ENCODE data around the gene RNF152.

Gene RNF152

DNA sequence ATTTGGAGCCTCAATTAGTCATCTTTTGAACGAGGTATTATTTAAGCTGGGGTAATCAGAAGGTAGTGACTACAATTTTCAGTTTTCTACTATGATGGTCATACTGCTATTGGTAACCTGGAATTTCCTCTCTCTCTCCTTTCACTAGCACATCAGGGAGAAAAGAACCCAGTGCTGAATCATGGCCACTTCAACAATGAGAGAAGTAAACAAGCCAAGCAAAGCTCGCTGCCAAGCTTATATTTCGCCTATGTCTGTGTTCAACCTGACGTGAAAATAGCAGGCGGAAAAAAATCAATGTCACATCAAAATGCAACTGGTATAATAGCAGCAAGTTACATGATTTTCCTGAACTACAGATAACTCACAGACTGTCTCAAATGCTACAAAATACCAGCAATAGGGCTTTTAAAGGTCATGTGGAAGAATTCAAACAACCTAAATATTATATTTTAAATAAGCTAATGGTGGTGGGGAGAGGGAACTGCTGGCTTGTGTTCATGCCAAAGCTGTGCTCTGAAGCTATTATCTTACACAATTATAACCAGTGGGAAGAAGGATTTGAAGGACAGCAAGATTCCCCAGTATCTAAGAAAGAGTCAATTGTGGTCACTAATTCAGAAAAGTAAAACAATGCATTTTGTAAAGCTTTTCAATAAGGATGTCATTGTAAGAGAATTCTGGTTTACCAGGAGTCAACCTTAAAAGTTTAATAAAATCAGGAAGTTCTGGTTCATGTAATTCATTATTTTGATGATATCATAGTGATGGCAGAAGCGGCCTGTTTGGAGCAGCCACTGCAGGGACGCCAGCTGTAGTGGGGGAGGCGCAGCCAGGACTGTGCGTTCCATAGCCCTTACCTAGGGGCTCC is 38.0 kb downstream of the RNF152 start:
- TF ChIP-seq POLR2A (IDR thresholded peaks at IDR 0.05; ENCODE audit: low read depth, low read length) = no peak
- no peak for FAIRE-seq
- no peak for DNase-seq (ENCODE audit: insufficient read length, low spot score)

DNA sequence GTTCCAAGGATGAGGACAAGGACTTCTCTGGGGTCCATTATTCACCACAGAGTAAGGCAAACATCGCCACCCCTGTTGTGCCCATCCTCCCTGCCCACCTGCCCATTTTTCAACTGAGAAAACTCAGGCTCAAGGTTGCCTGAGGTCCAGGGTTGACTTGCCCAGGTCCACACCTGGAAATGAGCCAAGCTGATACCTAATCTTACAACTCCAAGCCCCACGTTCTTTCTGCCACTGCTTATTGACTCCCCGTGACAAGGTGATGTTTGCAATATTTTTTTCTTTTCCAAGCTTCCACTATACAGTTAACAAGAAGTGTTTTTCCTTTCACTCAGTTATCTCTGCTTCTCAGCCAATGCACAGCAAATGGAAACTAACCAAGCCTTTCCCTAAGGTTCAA is 39.0 kb downstream of the RNF152 start:
- FAIRE-seq = no peak
- TF ChIP-seq POLR2A (IDR thresholded peaks at IDR 0.05; ENCODE audit: low read depth, low read length) = no peak
- no peak for DNase-seq (ENCODE audit: insufficient read length, low spot score)

DNA sequence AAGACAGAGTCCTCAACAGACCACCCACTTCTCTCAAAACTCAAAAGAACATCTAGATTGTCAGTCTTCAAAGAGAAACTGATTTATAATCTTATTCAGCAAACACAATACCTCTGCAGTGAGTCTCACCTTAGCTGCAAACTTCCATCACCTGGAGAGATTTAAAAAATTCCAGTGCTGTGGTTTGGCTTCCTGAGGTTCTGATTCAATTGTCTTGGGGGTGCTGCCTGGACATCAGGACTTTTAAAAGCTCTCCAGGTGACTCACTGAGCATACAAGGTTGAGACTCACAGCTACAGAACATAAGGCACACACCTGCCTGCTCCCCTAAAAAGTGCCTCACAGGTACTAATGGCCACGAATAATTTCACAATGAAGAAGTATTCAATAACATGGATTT is 40.3 kb downstream of the RNF152 start:
- TF ChIP-seq POLR2A (IDR thresholded peaks at IDR 0.05; ENCODE audit: low read depth, low read length) = no peak
- DNase-seq (ENCODE audit: insufficient read length, low spot score) (no peak), FAIRE-seq (no peak)

DNA sequence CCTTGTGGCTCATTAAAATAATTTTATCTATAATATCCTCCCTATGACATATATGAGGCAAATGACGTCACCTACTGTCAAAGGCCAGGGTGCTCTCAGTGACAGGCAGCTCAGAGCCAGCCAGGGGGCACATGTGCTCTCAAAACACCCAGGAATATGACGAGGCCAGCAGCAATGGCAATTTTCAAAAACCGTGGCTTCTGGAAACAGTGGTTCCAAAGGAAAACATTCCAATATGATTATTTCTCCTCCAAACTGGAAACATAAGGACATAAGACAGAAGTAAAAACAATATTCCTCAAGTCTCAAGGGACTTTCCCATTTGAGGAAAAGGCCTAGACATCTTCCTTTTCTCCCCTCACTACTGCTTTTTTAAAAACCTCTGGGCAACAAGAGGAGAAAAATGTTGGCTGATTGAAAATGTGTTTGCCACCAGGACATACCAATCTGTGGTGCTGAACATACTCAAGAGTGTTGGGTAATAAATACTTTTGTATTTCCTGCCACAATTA is 40.8 kb downstream of the RNF152 start:
- DNase-seq (ENCODE audit: insufficient read length, low spot score) = no peak
- FAIRE-seq = no peak
- no peak for TF ChIP-seq POLR2A (IDR thresholded peaks at IDR 0.05; ENCODE audit: low read depth, low read length)

DNA sequence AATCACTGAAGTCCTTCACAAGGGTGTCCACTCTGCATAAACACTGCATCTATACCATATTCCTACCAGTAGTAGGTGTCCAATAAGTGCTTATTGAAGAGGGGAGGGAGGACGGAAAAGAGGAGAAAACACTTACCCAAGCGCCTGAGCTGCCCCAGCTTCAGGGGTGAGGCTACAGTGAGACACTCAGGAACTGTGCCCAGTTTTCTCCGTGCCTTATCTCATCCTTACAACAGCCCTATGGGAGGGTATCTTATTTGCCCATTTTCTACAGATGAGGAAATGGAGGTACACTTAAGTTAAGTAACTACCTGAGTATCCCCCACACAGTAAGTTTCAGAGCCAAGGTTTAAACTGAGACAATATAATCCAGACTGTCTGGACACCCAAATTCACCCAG is 41.5 kb downstream of the RNF152 start:
- DNase-seq (ENCODE audit: insufficient read length, low spot score) (no peak), FAIRE-seq (no peak)
- TF ChIP-seq POLR2A (IDR thresholded peaks at IDR 0.05; ENCODE audit: low read depth, low read length) = no peak

DNA sequence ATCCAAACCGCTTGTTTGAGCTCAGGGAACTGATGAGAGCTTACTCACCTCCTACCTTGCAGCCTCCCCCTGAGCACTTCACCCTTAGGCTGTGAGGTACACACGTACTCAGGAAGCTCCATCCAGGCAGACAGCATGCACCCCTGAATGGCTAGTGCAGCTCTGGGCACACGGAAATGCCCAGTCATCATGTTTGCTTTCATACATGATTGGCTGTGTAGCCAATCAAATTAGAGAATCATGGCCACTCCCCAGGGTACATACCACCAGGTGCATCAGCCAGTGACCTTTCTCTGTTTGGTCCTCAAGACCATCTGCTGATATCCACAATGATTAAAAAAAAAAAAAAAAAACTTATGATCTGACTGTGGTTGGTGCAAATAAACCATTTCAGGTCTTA is 42.1 kb downstream of the RNF152 start:
- no peak for FAIRE-seq
- DNase-seq (ENCODE audit: insufficient read length, low spot score) = no peak

DNA sequence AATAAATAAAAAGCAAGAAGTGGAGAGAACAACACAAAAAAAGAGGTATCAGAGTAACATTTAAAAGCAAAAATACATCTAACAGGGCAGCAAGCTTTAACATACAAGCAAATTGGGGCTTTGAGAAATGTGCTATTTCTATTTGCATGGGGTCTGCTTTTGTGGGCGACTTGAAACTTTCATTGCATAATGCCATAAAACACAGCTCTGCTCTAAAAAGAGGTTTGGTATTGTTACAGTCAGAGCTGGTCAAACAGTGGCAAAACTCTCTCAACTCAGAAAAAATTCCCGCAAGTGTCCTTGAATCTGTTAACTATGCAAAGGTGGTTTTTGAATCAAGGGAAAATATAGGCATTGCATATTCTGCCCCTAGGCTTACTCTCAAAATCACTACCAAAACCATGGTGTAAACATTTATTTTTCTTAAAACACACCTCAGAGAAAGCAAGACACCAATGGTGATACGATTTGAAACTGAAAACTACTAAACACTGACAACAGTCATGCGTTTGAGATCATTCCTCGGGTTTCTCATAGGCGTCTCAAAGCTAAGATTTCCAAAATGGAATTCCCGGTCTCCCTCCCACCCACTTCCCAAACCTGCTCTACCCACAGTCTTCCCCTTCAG is 45.5 kb downstream of the RNF152 start:
- TF ChIP-seq POLR2A (IDR thresholded peaks at IDR 0.05; ENCODE audit: low read depth, low read length) = no peak

More for the DNA sequence above, 42.1 kb downstream of the RNF152 start:
- TF ChIP-seq POLR2A (IDR thresholded peaks at IDR 0.05; ENCODE audit: low read depth, low read length) = no peak

DNA sequence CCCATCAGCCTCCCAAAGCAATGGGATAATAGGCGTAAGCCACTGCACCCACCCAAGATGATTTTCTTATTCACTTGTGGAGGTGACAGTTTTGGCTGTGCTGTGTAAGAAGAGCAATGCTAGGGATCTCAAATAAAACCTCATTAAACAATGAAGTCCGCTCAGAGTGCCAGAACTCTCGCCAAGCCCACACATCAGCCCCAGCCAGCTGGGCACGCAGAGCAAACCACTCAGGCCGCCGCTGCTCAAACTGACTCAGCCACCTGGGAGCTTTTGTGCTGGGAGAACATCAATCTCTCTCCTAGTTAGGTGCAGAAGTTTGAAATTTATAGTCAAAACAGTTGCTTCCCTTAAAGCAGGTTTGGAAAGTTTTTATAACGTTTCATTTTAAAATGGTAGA is 47.6 kb downstream of the RNF152 start:
- DNase-seq (ENCODE audit: insufficient read length, low spot score) (no peak), FAIRE-seq (no peak)
- TF ChIP-seq POLR2A (IDR thresholded peaks at IDR 0.05; ENCODE audit: low read depth, low read length) = no peak

More for the DNA sequence above, 45.5 kb downstream of the RNF152 start:
- no peak for FAIRE-seq
- DNase-seq (ENCODE audit: insufficient read length, low spot score) = no peak

DNA sequence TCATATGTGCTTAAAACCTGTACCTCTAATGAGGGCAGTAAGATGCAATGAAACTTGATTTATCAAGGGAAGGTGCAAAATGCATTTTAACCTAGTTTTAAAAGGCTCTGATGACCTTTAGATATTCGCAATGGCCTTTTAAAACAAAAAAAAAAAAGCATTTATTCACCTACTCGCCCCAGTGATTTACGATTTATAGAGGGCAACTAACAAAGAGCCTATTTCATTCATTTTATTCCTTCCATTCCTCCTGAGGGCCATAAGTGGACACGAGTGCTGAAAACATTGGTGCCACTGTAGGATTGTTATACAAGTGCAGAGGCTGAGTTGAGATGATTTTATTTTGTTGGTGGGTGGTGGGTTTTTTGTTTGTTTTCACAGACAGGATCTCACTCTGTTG is 48.1 kb downstream of the RNF152 start:
- FAIRE-seq (no peak), DNase-seq (ENCODE audit: insufficient read length, low spot score) (no peak)
- TF ChIP-seq POLR2A (IDR thresholded peaks at IDR 0.05; ENCODE audit: low read depth, low read length) = no peak

DNA sequence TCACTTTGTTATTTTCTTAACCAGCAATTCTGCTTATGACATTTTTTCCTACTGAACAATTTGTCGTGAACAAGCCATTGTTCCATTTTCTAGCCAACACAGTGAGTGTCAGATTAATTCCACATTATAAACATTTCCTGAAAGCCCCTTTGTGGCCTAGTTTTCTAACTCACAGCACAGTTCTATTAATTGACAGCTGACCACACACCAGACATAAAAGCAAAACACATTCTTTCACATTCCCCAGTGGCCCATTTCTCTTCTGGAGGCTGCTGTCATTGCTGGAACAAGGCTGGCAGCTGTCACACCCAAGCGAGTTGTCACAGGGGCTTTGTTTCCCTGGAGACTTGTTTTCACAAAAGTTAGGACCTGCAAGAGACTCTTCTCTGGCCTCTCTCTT is 50.7 kb downstream of the RNF152 start:
- no peak for DNase-seq (ENCODE audit: insufficient read length, low spot score)
- no peak for TF ChIP-seq POLR2A (IDR thresholded peaks at IDR 0.05; ENCODE audit: low read depth, low read length)
- FAIRE-seq = no peak

DNA sequence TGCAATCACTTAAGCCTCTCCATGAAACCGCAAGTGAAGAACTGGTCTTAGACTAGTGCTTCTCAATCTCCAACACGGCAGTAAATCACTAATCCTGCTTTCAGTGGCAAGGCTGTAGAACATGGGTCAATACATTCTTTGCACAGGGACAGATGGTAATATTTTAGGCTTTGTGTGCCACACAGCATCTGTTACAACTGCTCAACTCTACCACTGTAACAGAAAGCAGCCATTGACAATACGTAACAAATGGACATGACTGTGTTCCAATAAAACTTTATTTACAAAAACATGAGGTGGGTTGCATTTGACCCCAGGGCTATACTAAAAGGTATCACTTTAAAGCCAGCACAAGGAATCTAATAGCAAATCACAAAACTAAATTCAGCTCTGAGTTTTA is 51.1 kb downstream of the RNF152 start:
- TF ChIP-seq POLR2A (IDR thresholded peaks at IDR 0.05; ENCODE audit: low read depth, low read length) = no peak
- DNase-seq (ENCODE audit: insufficient read length, low spot score) (no peak), FAIRE-seq (no peak)

DNA sequence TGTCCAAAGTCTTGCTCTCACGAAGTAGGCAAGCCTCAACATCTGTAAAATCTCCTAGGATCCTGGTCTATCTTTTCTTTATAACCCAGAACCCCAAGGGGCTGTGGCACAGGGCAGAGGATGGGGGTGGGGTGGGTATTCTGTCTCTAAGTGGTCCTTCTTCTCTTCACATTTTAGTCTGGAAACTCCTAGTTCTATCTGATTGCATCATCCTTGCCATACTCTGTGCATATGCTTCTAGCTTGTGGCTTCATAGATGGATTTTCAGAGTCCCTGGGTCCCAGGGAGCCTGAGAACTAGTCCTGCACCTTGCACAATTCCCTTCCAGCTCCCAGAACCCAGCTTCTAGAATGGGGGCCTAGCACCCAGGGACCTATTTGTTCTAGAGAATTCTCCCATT is 52.5 kb downstream of the RNF152 start:
- TF ChIP-seq POLR2A (IDR thresholded peaks at IDR 0.05; ENCODE audit: low read depth, low read length) = no peak
- FAIRE-seq (no peak), DNase-seq (ENCODE audit: insufficient read length, low spot score) (no peak)

DNA sequence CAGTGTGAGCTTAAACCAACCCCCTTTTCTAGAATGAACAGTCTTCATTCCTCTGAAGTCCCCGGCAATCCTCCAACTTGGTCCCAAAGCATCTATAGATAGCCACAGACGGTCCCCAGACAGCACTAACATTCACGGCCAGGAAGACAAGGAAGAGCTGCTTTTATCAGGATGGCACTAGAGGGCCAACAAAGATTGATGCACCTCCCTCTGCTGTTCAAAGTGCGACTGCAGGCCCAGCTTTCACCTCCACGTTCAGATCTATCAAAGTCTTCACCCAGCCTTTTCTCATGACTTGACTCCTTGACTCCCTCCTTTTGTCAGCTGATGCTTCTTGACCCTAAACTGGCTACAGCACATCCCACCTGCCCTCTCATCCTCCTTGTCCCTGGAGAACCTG is 54.3 kb downstream of the RNF152 start:
- DNase-seq (ENCODE audit: insufficient read length, low spot score) = no peak
- no peak for TF ChIP-seq POLR2A (IDR thresholded peaks at IDR 0.05; ENCODE audit: low read depth, low read length)
- no peak for FAIRE-seq

DNA sequence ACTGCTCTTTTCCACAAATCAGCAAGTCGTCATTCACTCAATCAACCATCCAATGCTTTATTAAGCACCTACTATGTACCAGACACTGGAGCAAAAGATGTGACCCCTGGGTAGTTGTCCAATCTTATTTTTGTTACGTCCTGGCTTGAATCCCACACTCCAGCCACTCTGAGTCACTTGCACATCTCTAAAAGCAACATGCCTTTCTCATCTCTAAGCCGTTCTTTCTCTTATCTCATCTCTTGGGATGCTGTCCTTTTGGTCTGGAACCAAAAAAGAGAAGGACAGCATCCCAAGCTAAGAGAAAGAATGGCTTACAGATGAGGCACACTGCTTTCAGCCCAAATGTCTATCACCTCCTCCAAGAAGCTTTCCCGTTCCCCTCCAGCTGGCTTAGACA is 58.8 kb downstream of the RNF152 start:
- DNase-seq (ENCODE audit: insufficient read length, low spot score) (no peak), FAIRE-seq (no peak)
- TF ChIP-seq POLR2A (IDR thresholded peaks at IDR 0.05; ENCODE audit: low read depth, low read length) = no peak

DNA sequence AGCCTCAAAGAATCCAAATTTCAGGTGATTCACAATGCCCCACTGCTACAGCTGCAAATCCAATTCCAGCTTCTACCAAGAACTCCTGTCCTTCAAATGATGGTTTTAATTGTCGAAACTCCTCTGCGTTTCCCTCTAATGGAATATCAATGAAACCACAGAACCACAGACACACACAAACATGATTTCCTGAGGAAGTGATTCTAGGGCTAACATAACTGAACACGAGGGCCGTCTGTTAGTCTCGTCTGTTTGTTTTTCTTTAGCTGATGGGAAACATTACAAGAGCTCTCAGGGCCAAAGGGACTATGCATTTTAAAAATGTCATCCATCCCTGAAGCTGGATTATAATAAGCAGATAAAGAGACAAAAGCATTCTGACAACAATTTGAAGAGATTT is 59.4 kb downstream of the RNF152 start:
- no peak for DNase-seq (ENCODE audit: insufficient read length, low spot score)
- TF ChIP-seq POLR2A (IDR thresholded peaks at IDR 0.05; ENCODE audit: low read depth, low read length) = no peak
- no peak for FAIRE-seq

All from H54 (cell line).